ENCODE measurements around the gene PRAMEF12.
"Not testable (repeated sequence)": the region's sequence is repeated elsewhere in the genome, so short reads cannot be mapped to it uniquely, and the experiment has no call there.

Gene PRAMEF12

DNA sequence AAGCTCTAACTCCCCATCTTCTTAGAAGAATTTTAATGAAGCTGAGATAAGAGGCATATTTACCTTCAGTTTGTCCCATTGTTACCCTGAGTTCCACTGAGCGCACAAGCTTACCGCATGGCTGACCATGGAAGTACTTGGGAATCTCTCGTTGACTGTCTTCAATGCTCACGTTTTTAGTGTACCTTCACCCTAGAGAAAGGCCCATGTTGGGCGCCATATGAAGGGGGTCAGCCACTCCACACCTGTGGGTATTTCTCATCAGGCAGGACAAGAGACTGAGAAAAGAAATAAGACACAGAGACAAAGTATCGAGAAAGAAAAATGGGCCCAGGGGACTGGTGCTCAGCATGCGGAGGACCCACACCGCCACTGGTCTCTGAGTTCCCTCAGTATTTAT, 11.2 kb downstream of the PRAMEF12 start:
- not testable (repeated sequence) for H3K27me3 ChIP-seq (ENCODE audit: control insufficient read depth in 1 of 2, insufficient read depth in 1 of 2, low read length in 2 of 2); H3K36me3 ChIP-seq (ENCODE audit: control insufficient read depth in 1 of 2, insufficient read depth in 2 of 2, low read depth in 1 of 2, low read length in 2 of 2); H2BK15ac ChIP-seq (ENCODE audit: low read depth, poor library complexity, severe bottlenecking); H2BK120ac ChIP-seq (ENCODE audit: low read depth, low read length); H2AFZ ChIP-seq (ENCODE audit: low read depth, low read length); H3K23ac ChIP-seq (ENCODE audit: low read length in 2 of 2); H3K4ac ChIP-seq (ENCODE audit: low read depth in 1 of 2, low read length in 2 of 2); H3K27ac ChIP-seq (ENCODE audit: low read length, poor library complexity, severe bottlenecking); H3K14ac ChIP-seq (ENCODE audit: low read length in 2 of 2); H3K9me3 ChIP-seq (ENCODE audit: control insufficient read depth, low read length); H3K4me2 ChIP-seq (ENCODE audit: low read length, poor library complexity, severe bottlenecking); H4K91ac ChIP-seq (ENCODE audit: low read length); H2BK5ac ChIP-seq (ENCODE audit: low read depth, low read length, poor library complexity, severe bottlenecking); H3K18ac ChIP-seq (ENCODE audit: low read depth in 1 of 2, low read length in 2 of 2); H4K8ac ChIP-seq (ENCODE audit: low read length); H3K9ac ChIP-seq (ENCODE audit: low read length); H2AK5ac ChIP-seq (ENCODE audit: low read length, severe bottlenecking); H3K79me1 ChIP-seq (replicated peaks; ENCODE audit: low read length, poor library complexity, severe bottlenecking); H3K4me3 ChIP-seq (ENCODE audit: insufficient read depth in 1 of 2, low read depth in 1 of 2, low read length in 2 of 2); H3K4me1 ChIP-seq (ENCODE audit: control insufficient read depth, insufficient read depth, low read depth, low read length); H2BK12ac ChIP-seq (ENCODE audit: low read length in 2 of 2)
- peak; percentile 5 for DNase-seq
- WGBS: 85% methylated on average over 7 of the region's 8 CpGs

DNA sequence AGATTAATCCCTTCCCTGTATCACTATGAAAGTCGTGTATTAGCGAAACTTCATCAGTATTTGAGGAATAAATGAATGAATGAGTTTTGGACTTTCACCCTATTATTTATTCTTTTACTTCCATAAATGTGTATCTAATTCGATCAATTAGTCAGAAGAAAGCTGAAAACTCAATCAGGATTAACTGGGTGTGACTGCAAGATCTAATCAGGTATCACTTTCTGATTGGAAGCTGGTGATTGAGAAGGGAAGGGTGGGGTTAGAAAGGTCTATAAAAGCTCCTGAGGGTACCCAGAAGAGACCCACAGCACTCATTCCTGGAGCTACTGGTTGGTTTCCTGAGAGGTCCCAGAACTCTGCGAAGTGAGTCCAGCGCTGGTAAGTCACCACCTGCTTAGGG, 17.6 kb downstream of the PRAMEF12 start, which contains the start of gene PRAMEF1:
PRAMEF1 (plus strand) TSS at position 301 of the 400 bp plus-strand sequence. CDS start 1,831 bp downstream, outside the sequence.
- not testable (repeated sequence) for H3K4ac ChIP-seq (ENCODE audit: low read depth in 1 of 2, low read length in 2 of 2); H3K36me3 ChIP-seq (ENCODE audit: control insufficient read depth in 1 of 2, insufficient read depth in 2 of 2, low read depth in 1 of 2, low read length in 2 of 2)
- no CpG with 5 or more reads among the region's 5 CpGs for WGBS

DNA sequence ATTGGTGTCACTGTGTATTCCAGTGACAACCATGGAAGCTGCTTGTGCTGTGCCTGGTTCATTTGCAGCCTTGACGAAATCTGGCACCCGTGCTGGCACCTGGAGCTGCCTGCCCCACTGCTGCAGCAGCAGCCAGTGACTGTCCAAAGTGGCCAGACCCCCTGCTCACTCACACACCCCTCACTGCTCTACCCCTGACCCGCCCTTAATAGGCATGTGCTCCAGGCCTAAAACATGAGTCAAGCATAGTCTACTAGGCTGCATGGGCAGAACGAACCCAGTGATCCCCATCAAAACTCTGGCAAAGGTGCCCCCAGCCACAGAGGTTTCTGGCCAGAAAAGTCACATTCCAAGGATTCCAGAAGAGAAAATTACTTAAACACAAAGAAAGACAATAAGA, 25.4 kb downstream of the PRAMEF12 start:
- WGBS: 33% methylated on average over 4 of the region's 4 CpGs
- Histone ChIP-seq H3K14ac (ENCODE audit: low read length in 2 of 2) (no peak overlapping the region), H3K9ac (ENCODE audit: low read length) (no peak overlapping the region), H3K4me1 (ENCODE audit: control insufficient read depth, insufficient read depth, low read depth, low read length) (no peaks in the 10 kb centered on the region), H3K18ac (ENCODE audit: low read depth in 1 of 2, low read length in 2 of 2) (no peak overlapping the region), H2AK5ac (ENCODE audit: low read length, severe bottlenecking) (no peak overlapping the region), H2BK12ac (ENCODE audit: low read length in 2 of 2) (no peak overlapping the region), H2BK15ac (ENCODE audit: low read depth, poor library complexity, severe bottlenecking) (no peak overlapping the region), H2AFZ (ENCODE audit: low read depth, low read length) (no peak overlapping the region), H2BK5ac (ENCODE audit: low read depth, low read length, poor library complexity, severe bottlenecking) (no peak overlapping the region), H3K27me3 (ENCODE audit: control insufficient read depth in 1 of 2, insufficient read depth in 1 of 2, low read length in 2 of 2) (no peaks in the 10 kb centered on the region), H3K27ac (ENCODE audit: low read length, poor library complexity, severe bottlenecking) (no peak overlapping the region), H3K36me3 (ENCODE audit: control insufficient read depth in 1 of 2, insufficient read depth in 2 of 2, low read depth in 1 of 2, low read length in 2 of 2) (no peaks in the 10 kb centered on the region), H3K23ac (ENCODE audit: low read length in 2 of 2) (no peak overlapping the region), H3K4me2 (ENCODE audit: low read length, poor library complexity, severe bottlenecking) (no peak overlapping the region), H4K91ac (ENCODE audit: low read length) (no peak overlapping the region), H4K8ac (ENCODE audit: low read length) (no peak overlapping the region), H3K79me1 (replicated peaks; ENCODE audit: low read length, poor library complexity, severe bottlenecking) (no peaks in the 10 kb centered on the region), H3K9me3 (ENCODE audit: control insufficient read depth, low read length) (no peaks in the 10 kb centered on the region), H3K4ac (ENCODE audit: low read depth in 1 of 2, low read length in 2 of 2) (no peak overlapping the region), H3K4me3 (ENCODE audit: insufficient read depth in 1 of 2, low read depth in 1 of 2, low read length in 2 of 2) (no peak overlapping the region), H2BK120ac (ENCODE audit: low read depth, low read length) (no peak overlapping the region)
- no peak for DNase-seq

More for the DNA sequence above, 17.6 kb downstream of the PRAMEF12 start, which contains the start of gene PRAMEF1:
- H2BK15ac ChIP-seq (ENCODE audit: low read depth, poor library complexity, severe bottlenecking); H3K4me2 ChIP-seq (ENCODE audit: low read length, poor library complexity, severe bottlenecking); H3K18ac ChIP-seq (ENCODE audit: low read depth in 1 of 2, low read length in 2 of 2); H3K9me3 ChIP-seq (ENCODE audit: control insufficient read depth, low read length); H3K27ac ChIP-seq (ENCODE audit: low read length, poor library complexity, severe bottlenecking); H4K8ac ChIP-seq (ENCODE audit: low read length); H3K14ac ChIP-seq (ENCODE audit: low read length in 2 of 2); H3K23ac ChIP-seq (ENCODE audit: low read length in 2 of 2); H3K79me1 ChIP-seq (replicated peaks; ENCODE audit: low read length, poor library complexity, severe bottlenecking); H4K91ac ChIP-seq (ENCODE audit: low read length); H3K9ac ChIP-seq (ENCODE audit: low read length); H2BK12ac ChIP-seq (ENCODE audit: low read length in 2 of 2); H2BK120ac ChIP-seq (ENCODE audit: low read depth, low read length); H2AFZ ChIP-seq (ENCODE audit: low read depth, low read length); H3K27me3 ChIP-seq (ENCODE audit: control insufficient read depth in 1 of 2, insufficient read depth in 1 of 2, low read length in 2 of 2); H2AK5ac ChIP-seq (ENCODE audit: low read length, severe bottlenecking); H3K4me1 ChIP-seq (ENCODE audit: control insufficient read depth, insufficient read depth, low read depth, low read length); H2BK5ac ChIP-seq (ENCODE audit: low read depth, low read length, poor library complexity, severe bottlenecking); H3K4me3 ChIP-seq (ENCODE audit: insufficient read depth in 1 of 2, low read depth in 1 of 2, low read length in 2 of 2); DNase-seq: not testable (repeated sequence)

DNA sequence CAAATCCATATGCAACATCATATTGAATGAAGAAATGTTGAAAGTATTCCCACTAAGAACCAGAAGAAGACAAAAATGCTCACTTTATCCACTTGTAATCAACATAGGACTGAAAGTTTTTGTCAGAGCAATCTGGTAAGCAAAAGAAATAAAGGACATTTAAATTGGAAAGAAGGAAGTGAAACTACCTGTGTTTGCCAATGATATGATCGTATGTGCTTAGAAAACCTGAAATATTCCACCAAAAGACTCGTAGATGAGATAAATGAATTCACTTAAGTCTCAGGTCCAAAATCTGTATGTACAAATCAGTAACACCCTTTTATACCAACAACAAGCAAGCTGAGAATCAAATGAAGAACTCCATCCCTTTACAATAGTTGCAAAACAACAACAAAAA, 26.2 kb downstream of the PRAMEF12 start:
- Histone ChIP-seq H2BK5ac (ENCODE audit: low read depth, low read length, poor library complexity, severe bottlenecking) (no peak overlapping the region), H2BK120ac (ENCODE audit: low read depth, low read length) (no peak overlapping the region), H3K4ac (ENCODE audit: low read depth in 1 of 2, low read length in 2 of 2) (no peak overlapping the region), H4K8ac (ENCODE audit: low read length) (no peak overlapping the region), H3K9ac (ENCODE audit: low read length) (no peak overlapping the region), H3K27ac (ENCODE audit: low read length, poor library complexity, severe bottlenecking) (no peak overlapping the region), H3K4me3 (ENCODE audit: insufficient read depth in 1 of 2, low read depth in 1 of 2, low read length in 2 of 2) (no peak overlapping the region), H3K27me3 (ENCODE audit: control insufficient read depth in 1 of 2, insufficient read depth in 1 of 2, low read length in 2 of 2) (no peaks in the 10 kb centered on the region), H3K23ac (ENCODE audit: low read length in 2 of 2) (no peak overlapping the region), H3K14ac (ENCODE audit: low read length in 2 of 2) (no peak overlapping the region), H3K4me1 (ENCODE audit: control insufficient read depth, insufficient read depth, low read depth, low read length) (no peaks in the 10 kb centered on the region), H2BK12ac (ENCODE audit: low read length in 2 of 2) (no peak overlapping the region), H3K18ac (ENCODE audit: low read depth in 1 of 2, low read length in 2 of 2) (no peak overlapping the region), H3K4me2 (ENCODE audit: low read length, poor library complexity, severe bottlenecking) (no peak overlapping the region), H3K79me1 (replicated peaks; ENCODE audit: low read length, poor library complexity, severe bottlenecking) (no peaks in the 10 kb centered on the region), H3K9me3 (ENCODE audit: control insufficient read depth, low read length) (no peaks in the 10 kb centered on the region), H4K91ac (ENCODE audit: low read length) (no peak overlapping the region), H2AK5ac (ENCODE audit: low read length, severe bottlenecking) (no peak overlapping the region), H2AFZ (ENCODE audit: low read depth, low read length) (no peak overlapping the region), H3K36me3 (ENCODE audit: control insufficient read depth in 1 of 2, insufficient read depth in 2 of 2, low read depth in 1 of 2, low read length in 2 of 2) (no peaks in the 10 kb centered on the region), H2BK15ac (ENCODE audit: low read depth, poor library complexity, severe bottlenecking) (no peak overlapping the region)
- WGBS: 61% methylated on average over 2 of the region's 2 CpGs
- DNase-seq: no peak
